CD4-positive, alpha-beta T cell treated with Interleukin-17A for 4 hours (primary cell): ENCODE data around the gene CCDC120.

Experiments used
- DNase-seq: peaks from one replicate; pipeline ENCODE4 v3.0.0-alpha.2; 2020; ENCODE audit warnings: mixed read lengths

CCDC120 gene, protein sequence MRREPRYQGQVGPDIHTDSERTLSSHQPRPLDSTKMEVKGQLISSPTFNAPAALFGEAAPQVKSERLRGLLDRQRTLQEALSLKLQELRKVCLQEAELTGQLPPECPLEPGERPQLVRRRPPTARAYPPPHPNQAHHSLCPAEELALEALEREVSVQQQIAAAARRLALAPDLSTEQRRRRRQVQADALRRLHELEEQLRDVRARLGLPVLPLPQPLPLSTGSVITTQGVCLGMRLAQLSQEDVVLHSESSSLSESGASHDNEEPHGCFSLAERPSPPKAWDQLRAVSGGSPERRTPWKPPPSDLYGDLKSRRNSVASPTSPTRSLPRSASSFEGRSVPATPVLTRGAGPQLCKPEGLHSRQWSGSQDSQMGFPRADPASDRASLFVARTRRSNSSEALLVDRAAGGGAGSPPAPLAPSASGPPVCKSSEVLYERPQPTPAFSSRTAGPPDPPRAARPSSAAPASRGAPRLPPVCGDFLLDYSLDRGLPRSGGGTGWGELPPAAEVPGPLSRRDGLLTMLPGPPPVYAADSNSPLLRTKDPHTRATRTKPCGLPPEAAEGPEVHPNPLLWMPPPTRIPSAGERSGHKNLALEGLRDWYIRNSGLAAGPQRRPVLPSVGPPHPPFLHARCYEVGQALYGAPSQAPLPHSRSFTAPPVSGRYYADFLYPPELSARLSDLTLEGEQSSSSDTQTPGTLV

GRCh38 chrX:49058794-49059193, at the start of gene CCDC120:
CCDC120 (plus strand) TSS chrX:49058999; CDS start chrX:49062042, 3,043 bp downstream.
- DNase-seq: no peak

- DNase-seq: no peak
Measured at GRCh38 chrX:49019050-49019449, 39.7 kb upstream of the CCDC120 start.

- DNase-seq: no peak
Measured at GRCh38 chrX:49019599-49020249, 39.1 kb upstream of the CCDC120 start.

- no peak for DNase-seq
Measured at GRCh38 chrX:49029876-49030275, 28.9 kb upstream of the CCDC120 start.

- no peak for DNase-seq
Measured at GRCh38 chrX:49030283-49030682, 28.5 kb upstream of the CCDC120 start.

GRCh38 chrX:49037883-49038475, 20.8 kb upstream of the CCDC120 start:
- DNase-seq: no peak

- DNase-seq: peak; percentile 57
Measured at GRCh38 chrX:49039598-49040375, 19.0 kb upstream of the CCDC120 start.

- no peak for DNase-seq
Measured at GRCh38 chrX:49040376-49040955, 18.3 kb upstream of the CCDC120 start.

- DNase-seq: no peak
Measured at GRCh38 chrX:49041744-49042580, 16.8 kb upstream of the CCDC120 start.

GRCh38 chrX:49042581-49043219, 16.1 kb upstream of the CCDC120 start:
- no peak for DNase-seq

DNA sequence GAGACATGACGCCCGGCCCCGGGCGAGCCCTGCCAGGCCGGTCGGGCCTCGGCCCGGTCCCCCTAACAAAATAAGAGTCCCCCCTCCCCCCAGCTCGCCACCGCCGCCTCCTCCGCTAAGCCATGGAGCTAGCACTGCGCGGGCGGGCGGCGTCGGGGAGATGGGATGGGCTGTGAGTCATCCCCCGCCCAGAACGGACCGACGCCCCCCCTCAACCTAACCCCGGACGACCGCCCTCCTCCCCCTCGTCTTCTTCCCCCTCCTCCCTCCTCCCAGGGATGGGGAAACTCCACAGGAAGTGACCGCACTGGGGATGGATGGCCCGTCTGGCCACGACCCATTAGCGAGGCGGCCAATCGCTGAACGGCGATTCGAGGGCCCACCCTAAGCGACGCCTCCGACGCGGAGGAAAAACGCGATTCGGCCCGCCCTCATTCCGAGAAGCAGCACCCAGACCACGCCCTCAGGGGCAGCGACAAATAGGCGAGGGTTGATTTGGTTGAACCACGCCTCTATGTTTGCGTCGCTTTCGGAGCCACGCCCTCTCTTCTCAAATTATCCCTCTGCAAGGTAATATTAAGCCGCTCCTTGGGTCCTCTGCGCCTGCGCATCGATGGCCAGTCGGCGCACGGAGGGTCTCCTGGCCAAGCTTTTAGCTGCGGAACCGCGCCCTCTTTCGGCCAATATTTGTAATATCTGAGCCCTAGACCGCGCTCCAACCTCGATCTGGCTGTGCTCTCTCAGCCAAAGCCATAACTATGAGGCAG, 15.4 kb upstream of the CCDC120 start, which contains the start of gene TFE3:
Gene TFE3 (minus strand): TSS at position 138 of the 767 bp plus-strand sequence. CDS start 131 bp downstream, at position 7.
- DNase-seq: peak; percentile 97

GRCh38 chrX:49043987-49044281, 14.9 kb upstream of the CCDC120 start:
- no peak for DNase-seq

- peak; percentile 80 for DNase-seq
Measured at GRCh38 chrX:49053223-49054072, 5.4 kb upstream of the CCDC120 start.

DNA sequence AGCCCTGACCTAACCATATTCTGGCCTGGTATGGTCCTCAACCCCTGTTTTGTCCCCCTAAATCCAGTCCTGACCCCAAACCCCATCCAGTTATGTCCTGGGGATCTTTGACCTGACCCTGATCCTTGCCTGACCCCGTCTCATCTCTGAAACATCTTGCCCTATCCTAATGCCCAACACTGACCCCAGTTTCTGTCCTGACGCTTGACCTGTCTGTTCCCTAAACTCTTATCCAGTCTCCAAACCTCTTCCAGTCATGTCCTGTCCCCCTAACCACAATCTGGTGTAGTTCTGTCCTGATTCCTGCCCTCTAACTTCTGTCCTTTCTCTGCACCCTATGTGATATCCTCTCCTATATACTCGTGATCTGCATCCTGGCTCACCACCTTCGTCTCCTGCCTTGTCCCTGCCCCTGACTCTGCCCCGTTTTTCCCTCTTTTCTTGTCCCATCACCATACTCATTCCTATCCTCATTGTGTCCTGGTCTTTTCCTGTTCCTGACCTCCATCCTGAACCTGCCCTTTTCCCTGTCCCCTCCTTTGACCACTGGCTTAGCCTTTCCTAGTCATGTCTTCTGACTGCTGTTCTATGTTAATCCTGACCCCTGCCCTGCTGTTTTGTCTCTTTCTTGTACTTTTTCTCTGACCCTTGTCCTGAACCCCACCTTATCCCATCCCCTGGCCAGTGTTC, 4.6 kb upstream of the CCDC120 start:
- DNase-seq: no peak

- DNase-seq: no peak
Measured at GRCh38 chrX:49059201-49059600, 402 bp downstream of the CCDC120 start.

DNA sequence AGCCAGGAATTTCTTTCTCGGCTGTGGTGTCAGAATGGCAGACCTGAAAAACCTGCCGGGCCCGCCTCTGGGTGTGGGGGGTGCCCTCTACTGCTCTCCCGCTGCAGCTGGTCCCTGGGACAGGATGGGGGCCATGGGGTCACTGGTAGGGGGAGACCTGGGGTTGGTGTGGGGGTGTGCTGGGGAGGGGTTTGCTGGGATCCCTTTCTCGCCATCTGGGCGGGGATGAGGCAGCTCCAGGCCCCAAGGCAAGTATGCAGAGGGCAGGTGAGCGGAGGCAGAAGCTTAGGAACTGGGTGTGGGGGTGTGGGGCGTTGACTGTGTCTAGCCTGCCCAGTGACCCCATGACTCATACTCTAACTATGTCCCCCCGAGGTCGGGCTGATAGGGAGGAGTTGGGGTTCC, 884 bp downstream of the CCDC120 start:
- DNase-seq: no peak

DNA sequence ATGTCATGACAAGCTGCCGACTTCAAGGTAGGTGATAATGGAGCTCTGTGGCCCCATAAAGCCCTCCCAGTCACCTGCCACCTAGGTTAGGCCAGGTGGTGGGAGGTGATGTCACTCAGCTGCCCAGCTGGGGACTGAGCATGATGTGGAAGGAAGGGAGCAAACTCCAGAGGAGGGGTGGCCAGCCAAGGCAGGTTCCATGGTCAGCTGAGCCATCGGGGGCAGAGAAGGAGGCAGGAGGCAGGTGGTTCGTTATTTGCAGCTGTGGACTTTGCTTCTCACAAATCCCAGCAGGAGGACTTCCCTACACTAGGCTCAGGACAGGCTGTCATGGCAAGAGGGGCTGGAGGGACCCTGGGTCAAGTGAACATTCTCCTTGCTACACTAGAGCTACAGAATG, 2.1 kb downstream of the CCDC120 start:
- no peak for DNase-seq

GRCh38 chrX:49061490-49061889, 2.7 kb downstream of the CCDC120 start:
- no peak for DNase-seq
